GM21526 (cell line): ENCODE data around the gene ZNF587B.
"Not testable (repeated sequence)": the region's sequence is repeated elsewhere in the genome, so short reads cannot be mapped to it uniquely, and the experiment has no call there.

Experiments used
- ATAC-seq: cut with Tn5 transposase; IDR thresholded peaks from one replicate; pipeline ENCODE4 v1.9.1; 2021; ENCODE audit warnings: moderate library complexity; ENCODE audit not compliant: unreplicated experiment, low FRiP score

The ZNF587B gene

DNA sequence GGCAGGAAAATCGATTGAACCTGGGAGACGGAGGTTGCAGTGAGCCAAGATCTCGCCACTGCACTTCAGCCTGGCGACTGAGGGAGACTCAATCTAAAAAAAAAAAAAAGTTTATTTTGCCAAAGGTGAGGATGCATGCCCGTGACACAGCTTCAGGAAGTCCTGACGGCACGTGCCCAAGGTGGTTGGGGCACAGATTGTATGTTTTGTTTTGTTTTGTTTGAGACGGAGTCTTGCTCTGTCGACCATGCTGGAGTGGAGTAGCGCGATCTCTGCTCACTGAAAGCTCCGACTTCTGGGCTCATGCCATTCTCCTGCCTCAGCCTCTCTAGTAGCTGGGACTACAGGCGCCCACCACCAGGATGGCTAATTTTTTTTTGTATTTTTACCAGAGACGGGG is 12.1 kb upstream of the ZNF587B start:
- ATAC-seq: no peak

DNA sequence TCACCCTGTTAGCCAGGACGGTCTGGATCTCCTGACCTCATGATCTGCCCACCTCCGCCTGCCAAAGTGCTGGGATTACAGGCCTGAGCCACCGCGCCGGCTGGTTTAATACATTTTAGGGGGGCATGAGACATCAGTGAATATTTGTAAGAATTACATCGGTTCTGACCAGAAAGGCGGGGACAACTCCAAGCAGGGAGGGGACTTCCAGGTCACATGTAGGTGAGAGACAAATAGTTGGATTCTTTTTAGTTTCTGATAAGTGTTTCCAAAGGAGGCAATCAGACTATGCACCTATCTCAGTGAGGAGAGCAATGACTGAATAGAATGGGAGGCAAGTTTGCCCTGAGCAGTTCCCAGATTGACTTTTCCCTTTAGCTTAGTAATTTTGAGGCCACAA is 11.7 kb upstream of the ZNF587B start:
- no peak for ATAC-seq

DNA sequence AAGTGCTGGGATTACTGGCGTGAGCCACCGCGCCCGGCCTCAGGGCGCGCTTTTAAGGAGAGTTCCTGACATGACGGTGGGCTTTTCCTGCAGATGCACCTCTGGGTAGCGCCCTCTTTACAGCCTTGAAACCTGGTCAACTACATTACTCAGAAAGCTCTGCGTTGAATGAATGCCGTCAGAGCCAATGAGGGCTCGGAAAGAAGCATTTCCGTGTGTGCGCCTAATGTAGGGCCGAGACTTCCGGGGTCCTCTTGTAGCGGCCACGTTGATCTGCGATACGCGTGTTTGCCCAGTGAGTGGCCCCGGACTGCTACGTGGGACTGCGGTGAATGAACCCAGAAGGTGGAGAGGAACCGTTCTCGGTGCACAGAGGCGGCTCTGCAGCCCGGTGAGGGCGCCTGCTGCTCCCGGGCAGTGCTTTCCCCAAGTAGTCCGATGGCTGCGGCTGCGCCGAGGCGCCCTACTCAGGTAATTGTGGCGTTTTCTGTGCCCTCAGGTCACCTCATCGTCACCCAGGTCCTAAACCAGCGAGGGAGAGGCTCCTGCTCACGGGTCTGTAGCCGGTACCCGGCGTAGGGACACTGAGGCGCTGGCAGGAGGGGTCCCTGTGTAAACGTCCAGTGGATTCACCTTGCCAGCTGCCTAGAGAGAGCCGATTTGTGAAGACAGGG is 10.5 kb upstream of the ZNF587B start:
- ATAC-seq: peak; percentile 84

DNA sequence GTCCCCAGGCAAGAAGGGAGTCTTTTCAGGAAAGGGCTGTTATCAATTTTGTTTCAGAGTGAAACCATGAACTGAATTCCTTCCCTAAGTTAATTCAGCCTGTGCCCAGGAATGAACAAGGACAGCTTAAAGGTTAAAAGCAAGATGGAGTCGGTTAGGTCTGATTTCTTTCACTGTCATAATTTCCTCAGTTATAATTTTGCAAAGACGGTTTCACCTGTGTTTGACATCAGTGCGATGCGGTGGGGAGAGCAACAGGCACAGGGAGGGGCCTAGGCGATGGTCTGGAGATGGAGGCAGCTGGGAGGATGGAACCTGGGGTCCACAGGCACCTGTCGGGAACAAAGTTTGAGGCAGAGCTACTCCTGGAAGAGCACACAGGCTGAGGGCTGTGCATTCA is 9.5 kb upstream of the ZNF587B start:
- no peak for ATAC-seq

DNA sequence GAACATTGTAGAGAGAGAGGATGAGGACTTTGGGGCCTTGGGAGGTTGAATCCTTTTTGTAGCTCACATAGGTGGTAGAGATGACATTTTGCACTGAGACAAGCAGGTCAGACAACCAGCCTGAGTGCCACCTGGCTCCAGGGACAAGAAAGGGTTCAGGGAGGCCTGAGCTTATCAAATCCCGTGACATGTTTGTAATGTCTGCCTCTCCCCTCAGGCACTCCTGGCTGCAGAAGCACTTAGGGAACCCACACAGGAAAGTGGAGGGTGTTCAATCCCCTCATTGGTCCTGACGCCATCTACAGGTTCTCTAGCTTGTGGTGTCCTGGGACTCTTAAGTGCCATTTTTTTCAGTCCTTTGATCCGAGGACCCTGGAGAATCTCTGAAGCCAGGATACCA is 9.0 kb upstream of the ZNF587B start:
- not testable (repeated sequence) for ATAC-seq

DNA sequence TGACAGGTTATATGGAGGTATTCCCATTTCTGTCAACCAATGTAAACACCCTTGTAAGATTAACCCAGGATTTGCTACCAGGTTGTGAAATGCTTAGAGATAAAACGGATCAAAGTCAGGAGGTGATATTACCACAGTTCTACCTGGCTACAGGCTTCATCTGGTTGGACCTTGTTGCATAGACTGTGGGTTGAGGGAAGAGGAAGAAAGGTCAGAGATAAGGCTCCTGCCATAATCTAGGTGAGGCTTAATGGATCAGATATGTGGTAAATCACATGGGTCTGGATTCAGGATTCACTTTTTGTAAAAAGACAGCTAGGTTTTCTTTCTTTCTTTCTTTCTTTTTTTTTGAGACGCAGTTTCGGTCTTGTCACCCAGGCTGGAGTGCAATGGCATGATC is 8.6 kb upstream of the ZNF587B start:
- not testable (repeated sequence) for ATAC-seq

DNA sequence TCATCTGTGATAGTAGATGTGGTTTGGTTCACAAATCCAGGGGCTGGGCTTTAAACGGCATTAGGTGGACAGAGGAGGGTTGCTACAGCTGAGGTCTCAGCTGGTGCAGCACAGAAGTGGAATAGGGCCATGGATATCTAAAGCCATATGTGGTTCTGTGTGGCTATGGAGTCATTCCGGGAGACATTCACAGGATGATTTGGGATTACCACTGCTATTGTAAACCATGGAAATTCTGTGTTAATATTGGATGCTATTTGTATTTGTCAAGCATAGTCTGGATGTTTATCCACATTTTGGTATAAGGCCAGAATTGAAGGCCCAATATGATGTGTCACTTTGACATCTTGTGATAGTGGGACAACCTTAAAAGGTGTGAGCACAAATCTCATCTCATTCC is 6.9 kb upstream of the ZNF587B start:
- ATAC-seq: not testable (repeated sequence)

DNA sequence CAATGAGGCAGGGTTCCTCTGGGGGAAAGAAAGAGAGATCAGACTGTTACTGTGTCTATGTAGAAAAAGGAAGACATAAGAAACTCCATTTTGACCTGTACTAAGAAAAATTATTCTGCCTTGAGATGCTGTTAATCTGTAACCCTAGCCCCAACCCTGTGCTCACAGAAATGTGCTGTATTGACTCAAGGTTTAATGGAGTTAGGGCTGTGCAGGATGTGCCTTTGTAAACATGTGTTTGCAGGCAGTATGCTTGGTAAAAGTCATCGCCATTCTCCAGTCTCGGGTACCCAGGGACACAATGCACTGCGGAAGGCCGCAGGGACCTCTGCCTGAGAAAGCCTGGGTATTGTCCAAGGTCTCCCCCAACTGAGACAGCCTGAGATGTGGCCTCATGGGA is 6.5 kb upstream of the ZNF587B start:
- not testable (repeated sequence) for ATAC-seq

DNA sequence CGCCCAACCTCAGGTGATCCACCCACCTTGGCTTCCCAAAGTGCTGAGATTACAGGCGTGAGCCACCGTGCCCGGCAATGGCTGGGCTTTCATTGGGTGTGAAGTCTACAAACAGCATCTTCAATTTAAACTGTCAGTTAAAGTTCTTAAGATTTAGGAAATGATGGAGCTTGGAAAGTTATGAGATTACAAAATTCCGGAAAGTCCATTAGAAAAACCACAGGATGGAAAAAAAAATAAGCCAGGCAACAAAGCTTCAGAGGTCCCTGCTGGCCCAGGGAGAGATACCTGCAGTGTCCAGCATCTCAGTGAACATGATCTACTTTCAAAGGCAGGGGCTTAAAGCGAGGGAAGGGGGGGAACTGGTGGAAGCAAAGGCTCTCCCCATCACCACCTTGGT is 4.6 kb upstream of the ZNF587B start:
- no peak for ATAC-seq

DNA sequence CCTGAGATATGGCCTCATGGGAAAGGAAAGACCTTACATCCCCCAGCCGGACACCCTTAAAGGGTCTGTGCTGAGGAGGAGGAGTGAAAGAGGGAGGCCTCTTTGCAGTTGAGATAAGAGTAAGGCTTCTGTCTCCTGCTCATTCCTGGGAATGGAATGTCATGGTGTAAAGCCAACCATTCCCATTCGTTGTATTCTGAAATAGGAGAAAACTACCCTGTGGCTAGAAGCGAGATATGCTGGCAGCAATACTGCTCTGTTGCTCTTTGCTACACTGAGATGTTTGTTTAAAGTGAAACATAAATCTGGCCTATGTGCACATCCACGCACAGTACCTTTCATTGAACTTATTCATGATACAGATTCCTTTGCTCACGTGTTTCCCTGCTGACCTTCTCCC is 783 bp upstream of the ZNF587B start:
- ATAC-seq: no peak

DNA sequence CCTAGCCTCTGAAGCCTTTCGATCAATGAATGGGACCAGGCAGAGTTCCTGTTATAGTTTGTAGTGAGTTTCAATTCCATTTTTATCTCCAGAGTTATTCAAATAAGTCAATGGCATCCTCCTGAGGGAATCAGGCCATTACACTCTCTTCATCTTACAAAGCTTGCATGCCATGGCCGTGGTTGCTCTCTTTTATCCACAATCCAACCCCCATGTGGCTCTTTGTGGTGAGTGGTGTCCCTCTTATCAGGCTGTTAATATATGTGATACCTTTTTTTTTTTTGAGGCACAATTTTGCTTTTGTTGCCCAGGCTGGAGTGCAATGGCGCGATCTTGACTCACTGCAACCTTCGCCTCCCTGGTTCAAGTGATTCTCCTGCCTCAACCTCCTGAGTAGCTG is 6.9 kb downstream of the ZNF587B start:
- not testable (repeated sequence) for ATAC-seq

DNA sequence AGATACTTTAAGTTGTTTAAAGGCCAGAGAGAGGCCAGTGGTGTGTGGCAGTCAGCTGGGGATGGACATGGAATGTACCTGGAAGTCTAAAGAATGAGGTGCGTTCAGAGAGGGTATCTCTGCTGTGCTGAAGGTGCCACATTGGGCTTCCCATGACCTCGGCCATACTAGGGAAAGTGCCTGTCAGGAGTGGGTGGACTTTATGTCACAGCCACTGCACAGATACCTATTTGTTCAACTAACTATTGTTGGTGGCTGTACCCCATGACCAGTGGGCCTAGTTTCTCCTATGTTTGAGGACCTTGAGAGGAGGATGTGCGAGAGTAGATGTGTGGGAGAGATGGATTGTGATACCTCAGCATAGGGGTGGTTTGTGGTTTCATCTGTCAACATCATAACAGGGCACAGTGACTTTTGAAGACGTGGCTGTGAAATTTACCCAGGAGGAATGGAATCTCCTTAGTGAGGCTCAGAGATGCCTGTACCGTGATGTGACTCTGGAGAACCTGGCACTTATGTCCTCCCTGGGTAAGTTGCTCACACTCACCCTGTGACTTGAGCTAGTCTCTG is 8.6 kb downstream of the ZNF587B start:
- not testable (repeated sequence) for ATAC-seq

DNA sequence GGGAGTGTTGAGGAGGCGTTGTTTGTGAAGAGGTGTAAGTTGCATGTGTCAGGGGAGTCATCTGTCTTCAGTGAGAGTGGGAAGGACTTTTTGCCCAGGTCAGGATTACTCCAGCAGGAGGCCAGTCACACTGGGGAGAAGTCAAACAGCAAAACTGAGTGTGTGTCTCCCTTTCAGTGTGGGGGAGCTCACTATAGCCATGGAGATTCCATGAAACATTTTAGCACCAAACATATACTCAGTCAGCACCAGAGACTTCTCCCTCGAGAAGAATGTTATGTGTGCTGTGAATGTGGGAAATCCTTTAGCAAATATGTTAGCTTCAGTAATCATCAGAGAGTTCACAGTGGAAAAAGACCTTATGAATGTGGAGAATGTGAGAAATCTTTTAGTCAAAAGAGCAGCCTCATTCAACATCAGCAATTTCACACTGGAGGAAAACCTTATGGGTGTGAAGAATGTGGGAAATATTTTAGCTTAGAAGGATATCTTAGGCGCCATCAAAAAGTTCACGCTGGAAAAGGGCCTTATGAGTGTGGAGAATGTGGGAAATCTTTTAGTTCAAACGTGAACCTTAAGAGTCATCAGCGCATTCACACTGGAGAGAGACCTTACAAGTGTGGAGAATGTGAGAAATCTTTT is 11.1 kb downstream of the ZNF587B start:
- ATAC-seq: no peak

DNA sequence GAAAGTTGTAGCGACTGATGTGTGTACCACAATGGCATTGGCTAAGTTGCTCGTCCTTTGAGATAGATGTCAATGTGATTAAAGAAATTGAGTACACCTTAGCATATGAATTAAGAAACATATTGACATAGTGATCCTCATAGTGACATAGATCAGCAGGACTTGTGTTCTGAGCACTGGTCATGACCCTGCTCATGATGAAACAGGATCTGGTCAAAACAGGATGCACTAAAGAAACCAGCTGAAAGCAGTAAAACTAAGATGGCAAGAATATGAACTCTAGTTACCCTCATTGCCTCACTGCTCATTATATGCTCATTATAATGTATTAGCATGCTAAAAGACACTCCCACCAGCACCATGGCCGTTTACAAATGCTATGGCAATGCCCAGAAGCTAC is 17.1 kb downstream of the ZNF587B start:
- not testable (repeated sequence) for ATAC-seq

DNA sequence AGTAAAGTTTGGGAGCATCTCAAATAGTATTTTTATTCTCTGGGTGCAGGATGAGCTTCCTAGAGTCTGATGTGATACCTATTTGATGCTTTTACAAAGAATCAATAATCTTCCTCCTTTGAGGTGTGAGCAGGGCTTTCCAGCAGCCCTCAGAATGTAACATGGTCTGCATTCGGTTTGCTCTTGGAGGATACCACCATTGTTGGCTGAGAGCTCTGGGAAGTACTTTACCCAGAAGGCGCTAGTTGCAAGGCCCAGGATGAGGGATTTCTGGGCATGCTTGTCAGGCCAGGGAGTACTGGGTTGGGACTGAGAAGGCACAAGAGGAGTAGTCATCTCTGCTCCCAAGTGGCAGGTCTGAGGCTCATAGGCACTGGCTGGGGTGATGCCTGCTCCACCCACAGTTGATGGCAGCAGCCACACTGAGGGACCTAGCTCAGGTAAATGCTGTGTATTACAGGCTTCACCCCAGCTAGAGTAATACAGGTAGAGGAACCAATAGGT is 19.1 kb downstream of the ZNF587B start:
- ATAC-seq: peak; percentile 35

DNA sequence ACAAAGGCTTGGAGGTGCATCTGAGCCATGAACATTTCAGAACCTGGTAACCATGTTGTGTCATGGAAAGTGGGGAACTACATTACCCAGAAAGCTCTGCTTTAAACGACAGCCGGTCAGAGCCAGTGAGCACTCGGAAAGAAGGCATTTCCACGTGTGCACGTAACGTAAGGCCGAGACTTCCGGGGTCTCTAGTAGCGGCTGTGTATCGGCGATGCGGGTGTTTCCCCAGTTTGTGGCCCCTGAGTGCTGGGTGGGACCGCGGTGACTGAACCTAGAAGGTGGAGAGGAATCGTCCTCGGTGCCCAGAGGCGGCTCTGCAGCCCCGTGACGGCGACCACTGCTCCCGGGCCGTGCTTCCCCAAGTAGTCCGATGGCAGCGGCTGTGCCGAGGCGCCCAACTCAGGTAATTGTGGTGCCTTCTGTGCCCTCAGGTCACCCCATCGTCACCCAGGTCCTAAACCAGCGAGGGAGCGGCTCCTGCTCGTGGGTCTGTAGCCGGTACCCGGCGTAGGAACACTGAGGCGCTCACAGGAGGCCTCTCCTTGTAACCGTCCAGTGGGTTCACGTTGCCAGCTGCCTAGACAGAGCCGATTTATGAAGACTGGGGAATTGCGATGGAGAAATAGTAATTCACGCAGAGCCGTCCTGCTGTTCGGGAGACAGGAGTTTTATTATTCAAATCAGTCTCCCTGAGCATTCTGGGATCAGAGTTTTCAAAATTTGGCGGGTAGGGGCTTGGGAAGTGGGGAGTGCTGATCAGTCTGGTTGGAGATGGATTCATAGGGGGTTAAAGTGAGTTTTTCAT is 19.8 kb downstream of the ZNF587B start, which contains the start of gene ZNF587:
ZNF587 (plus strand) TSS at position 194 of the 808 bp plus-strand sequence; CDS start at position 374, 180 bp downstream.
- ATAC-seq: peak; percentile 92

DNA sequence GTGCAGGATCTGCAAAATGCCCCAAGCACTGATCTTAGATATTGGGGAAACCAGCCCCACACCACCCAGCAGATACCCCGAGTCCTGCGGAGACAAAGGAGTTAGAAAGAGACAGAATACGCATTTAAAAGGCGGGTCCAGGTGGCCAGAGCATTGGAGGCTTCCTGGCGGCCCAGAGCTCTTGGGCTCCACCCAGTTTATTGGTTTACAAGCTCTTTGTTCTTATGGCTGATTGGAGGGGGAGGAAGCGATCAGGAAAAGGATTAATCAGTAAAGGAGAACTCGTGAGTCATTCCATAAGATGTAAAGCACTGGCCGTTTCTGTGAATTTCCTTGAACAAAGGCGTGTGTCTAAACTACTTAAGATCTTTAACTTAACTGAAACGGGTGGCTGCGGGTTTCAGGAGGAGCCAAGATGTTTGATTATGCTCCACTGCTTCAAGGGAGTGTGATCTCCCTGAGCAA is 20.5 kb downstream of the ZNF587B start:
- ATAC-seq: no peak

DNA sequence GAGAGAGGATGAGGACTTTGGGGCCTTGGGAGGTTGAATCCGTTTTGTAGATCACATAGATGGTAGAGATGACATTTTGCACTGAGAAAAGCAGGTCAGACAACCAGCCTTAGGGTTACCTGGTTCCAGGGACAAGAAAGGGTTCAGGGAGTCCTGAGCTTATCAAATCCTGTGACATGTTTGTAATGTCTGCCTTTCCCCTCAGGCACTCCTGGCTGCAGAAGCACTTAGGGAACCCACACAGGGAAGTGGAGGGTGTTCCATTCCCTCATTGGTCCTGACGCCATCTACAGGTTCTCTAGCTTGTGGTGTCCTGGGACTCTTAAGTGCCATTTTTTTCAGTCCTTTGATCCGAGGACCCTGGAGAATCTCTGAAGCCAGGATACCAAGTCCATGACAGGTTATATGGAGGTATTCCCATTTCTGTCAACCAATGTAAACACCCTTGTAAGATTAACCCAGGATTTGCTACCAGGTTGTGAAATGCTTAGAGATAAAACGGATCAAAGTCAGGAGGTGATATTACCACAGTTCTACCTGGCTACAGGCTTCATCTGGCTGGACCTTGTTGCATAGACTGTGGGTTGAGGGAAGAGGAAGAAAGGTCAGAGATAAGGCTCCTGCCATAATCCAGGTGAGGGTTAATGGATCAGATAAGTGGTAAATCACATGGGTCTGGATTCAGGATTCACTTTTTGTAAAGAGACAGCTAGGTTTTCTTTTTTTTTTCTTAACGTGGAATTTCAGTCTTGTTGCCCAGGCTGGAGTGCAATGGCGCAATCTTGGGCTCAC is 21.9 kb downstream of the ZNF587B start:
- not testable (repeated sequence) for ATAC-seq

DNA sequence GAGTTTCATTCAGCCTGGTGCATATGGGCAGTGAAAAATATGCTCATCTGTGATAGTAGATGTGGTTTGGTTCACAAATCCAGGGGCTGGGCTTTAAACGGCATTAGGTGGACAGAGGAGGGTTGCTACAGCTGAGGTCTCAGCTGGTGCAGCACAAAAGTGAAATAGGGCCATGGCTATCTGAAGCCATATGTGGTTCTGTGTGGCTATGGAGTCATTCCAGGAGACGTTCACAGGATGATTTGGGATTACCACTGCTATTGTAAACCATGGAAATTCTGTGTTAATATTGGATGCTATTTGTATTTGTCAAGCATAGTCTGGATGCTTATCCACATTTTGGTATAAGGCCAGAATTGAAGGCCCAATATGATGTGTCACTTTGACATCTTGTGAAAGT is 24.0 kb downstream of the ZNF587B start:
- ATAC-seq: not testable (repeated sequence)

DNA sequence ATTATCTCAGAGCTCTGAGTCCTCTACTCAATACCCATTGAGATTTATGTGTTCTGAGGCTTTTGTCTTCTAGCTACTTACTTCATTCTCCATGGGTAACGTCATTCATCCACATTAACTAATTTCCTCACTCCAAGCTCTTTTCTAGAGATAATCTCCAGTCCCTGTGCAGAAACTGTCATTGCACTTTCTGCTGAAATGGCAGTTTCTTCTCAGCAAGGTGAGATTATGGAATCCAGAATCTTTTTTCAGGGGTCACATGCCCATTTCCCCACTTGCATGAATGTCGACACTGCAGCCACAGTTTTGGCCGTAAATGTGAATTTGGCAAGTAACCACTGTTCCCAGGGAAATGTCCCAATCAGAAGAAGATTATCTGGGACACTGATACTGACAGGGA is 32.3 kb downstream of the ZNF587B start:
- ATAC-seq: not testable (repeated sequence)
